ENCODE measurements around the gene PPP1CB. TPM values are rescaled to one million over a fixed set of nuclear protein-coding genes. Genes with fewer than 3 reads are reported as not detected.

The PPP1CB gene
- total and polyA plus RNA-seq, 8 donors, result 33.2 to 205 (median 88.1) TPM

GRCh38 chr2:28705751-28706440 lies 45.7 kb upstream of the PPP1CB start:
- no peak overlapping the region for H3K27ac ChIP-seq
- H3K4me3 ChIP-seq, result no peak overlapping the region
- no peaks in the 10 kb centered on the region for H3K4me1 ChIP-seq
- DNase-seq (no peak), FAIRE-seq (no peak), ATAC-seq (no peak)
- H3K9me3 ChIP-seq, result no peaks in the 10 kb centered on the region
- H3K36me3 ChIP-seq, result no peaks in the 10 kb centered on the region
- intact Hi-C loops (cut with DNase I), result no loop called here
- H3K27me3 ChIP-seq, result no peaks in the 10 kb centered on the region
- TF ChIP-seq, protein P1, sequence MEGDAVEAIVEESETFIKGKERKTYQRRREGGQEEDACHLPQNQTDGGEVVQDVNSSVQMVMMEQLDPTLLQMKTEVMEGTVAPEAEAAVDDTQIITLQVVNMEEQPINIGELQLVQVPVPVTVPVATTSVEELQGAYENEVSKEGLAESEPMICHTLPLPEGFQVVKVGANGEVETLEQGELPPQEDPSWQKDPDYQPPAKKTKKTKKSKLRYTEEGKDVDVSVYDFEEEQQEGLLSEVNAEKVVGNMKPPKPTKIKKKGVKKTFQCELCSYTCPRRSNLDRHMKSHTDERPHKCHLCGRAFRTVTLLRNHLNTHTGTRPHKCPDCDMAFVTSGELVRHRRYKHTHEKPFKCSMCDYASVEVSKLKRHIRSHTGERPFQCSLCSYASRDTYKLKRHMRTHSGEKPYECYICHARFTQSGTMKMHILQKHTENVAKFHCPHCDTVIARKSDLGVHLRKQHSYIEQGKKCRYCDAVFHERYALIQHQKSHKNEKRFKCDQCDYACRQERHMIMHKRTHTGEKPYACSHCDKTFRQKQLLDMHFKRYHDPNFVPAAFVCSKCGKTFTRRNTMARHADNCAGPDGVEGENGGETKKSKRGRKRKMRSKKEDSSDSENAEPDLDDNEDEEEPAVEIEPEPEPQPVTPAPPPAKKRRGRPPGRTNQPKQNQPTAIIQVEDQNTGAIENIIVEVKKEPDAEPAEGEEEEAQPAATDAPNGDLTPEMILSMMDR (IDR thresholded peaks at IDR 0.05), result no peak
- 87 to 94% methylated on average over 4 of the region's 4 CpGs for WGBS, 2 donors

- Histone ChIP-seq H3K4me3 (no peak overlapping the region), H3K27ac (no peak overlapping the region), H3K9me3 (no peaks in the 10 kb centered on the region), H3K36me3 (no peaks in the 10 kb centered on the region), H3K27me3 (no peaks in the 10 kb centered on the region), H3K4me1 (no peaks in the 10 kb centered on the region)
- TF ChIP-seq, protein P1 (IDR thresholded peaks at IDR 0.05), result no peak
- FAIRE-seq (no peak), ATAC-seq (no peak), DNase-seq (no peak)
- intact Hi-C loops (cut with DNase I), result no loop called here
- WGBS, 2 donors, result 69 to 75% methylated on average over 1 of the region's 1 CpG
These were observed 44.0 kb upstream of the PPP1CB start for GRCh38 chr2:28707592-28707991.

GRCh38 chr2:28709101-28709500 lies 42.5 kb upstream of the PPP1CB start:
- Histone ChIP-seq H3K4me3 (no peak overlapping the region), H3K9me3 (no peaks in the 10 kb centered on the region), H3K36me3 (no peaks in the 10 kb centered on the region), H3K4me1 (no peaks in the 10 kb centered on the region), H3K27me3 (no peaks in the 10 kb centered on the region), H3K27ac (peak overlapping the region in 1 of 4 donors; percentile 20)
- TF ChIP-seq, protein P1 (IDR thresholded peaks at IDR 0.05), result no peak
- ATAC-seq, result peak in 3 of 4 donors; percentile 78 to 85 (median 84)
- no peak for FAIRE-seq
- 63% methylated on average over 8 of the region's 8 CpGs for WGBS, 2 donors
- intact Hi-C loops (cut with DNase I), result no loop called here
- DNase-seq, result no peak

DNA sequence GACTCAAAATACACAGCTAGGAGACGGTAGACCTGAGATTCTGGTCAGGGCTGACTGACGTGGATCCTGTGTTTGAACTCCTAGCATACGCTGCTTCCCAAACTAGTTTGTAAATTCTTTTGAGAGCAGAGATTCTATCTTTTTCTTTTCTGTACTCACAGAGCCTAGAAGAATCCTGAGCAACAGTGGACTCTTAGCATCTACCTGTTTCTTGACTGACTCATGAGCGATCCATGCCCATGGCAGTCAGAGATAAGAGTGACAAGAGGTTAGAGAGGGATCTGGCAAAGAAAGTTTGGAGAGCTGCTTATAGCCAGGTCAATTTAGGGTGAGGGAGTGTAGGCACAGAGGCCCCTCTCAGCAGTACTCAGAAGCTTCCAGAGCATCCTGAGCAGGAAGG lies 41.1 kb upstream of the PPP1CB start:
- FAIRE-seq (no peak), ATAC-seq (no peak), DNase-seq (no peak)
- peaks cover 0 to 1% (median 0%) of the 10 kb centered on the region in 3 donors for H3K4me1 ChIP-seq
- no peak overlapping the region for H3K27ac ChIP-seq
- no peaks in the 10 kb centered on the region for H3K36me3 ChIP-seq
- no peaks in the 10 kb centered on the region for H3K9me3 ChIP-seq
- intact Hi-C loops (cut with DNase I), result no loop called here
- no peak overlapping the region for H3K4me3 ChIP-seq
- WGBS, 2 donors, result 92 to 96% methylated on average over 4 of the region's 4 CpGs
- TF ChIP-seq, protein P1 (IDR thresholded peaks at IDR 0.05), result no peak
- H3K27me3 ChIP-seq, result no peaks in the 10 kb centered on the region

DNA sequence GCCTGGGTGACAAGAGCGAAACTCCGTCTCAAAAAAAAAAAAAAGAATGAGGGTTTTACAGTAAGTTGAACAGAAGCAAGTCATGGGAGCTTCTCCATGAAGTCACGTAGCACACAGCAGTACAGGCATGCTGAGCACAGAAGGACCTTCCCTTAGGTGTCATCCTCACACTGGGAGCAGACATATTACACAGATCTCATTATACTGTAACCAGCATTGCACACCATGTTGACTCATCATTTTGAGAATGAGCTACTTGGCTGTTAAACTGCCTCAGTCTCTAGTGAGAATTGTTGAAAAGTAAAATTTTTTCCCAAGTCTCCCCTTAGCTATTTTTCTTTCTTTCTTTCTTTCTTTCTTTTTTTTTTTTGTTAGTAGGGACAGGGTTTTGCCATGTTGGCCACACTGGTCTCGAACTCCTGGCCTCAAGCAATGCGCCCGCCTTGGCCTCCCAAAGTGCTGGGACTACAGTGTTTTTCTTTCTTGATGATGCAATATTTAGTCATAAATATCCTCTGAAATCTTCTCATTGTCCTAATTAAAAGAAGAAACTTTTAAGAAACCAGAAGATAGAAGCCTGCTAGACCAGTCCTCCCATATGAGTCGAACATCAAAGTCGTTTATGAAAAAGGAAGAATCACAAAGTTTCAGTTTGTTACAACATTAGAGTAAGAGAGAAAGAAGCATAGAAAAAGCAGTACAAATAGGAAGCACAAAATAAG lies 37.9 kb upstream of the PPP1CB start:
- ATAC-seq (no peak), DNase-seq (no peak), FAIRE-seq (no peak)
- Histone ChIP-seq H3K9me3 (no peaks in the 10 kb centered on the region), H3K36me3 (no peaks in the 10 kb centered on the region), H3K27ac (no peak overlapping the region), H3K4me3 (no peak overlapping the region), H3K27me3 (no peaks in the 10 kb centered on the region), H3K4me1 (peaks cover 5 to 18% (median 5%) of the 10 kb centered on the region in 3 donors)
- TF ChIP-seq, protein P1 (IDR thresholded peaks at IDR 0.05), result no peak
- intact Hi-C loops (cut with DNase I), result no loop called here
- WGBS, 2 donors, result 89 to 93% methylated on average over 8 of the region's 8 CpGs
